ENCODE data around the gene THRA. TPM values are rescaled to one million over a fixed set of nuclear protein-coding genes. Genes with fewer than 3 reads are reported as not detected.

Gene THRA
- total RNA-seq, 1 donor from 2014 or later: 4.5 TPM

DNA sequence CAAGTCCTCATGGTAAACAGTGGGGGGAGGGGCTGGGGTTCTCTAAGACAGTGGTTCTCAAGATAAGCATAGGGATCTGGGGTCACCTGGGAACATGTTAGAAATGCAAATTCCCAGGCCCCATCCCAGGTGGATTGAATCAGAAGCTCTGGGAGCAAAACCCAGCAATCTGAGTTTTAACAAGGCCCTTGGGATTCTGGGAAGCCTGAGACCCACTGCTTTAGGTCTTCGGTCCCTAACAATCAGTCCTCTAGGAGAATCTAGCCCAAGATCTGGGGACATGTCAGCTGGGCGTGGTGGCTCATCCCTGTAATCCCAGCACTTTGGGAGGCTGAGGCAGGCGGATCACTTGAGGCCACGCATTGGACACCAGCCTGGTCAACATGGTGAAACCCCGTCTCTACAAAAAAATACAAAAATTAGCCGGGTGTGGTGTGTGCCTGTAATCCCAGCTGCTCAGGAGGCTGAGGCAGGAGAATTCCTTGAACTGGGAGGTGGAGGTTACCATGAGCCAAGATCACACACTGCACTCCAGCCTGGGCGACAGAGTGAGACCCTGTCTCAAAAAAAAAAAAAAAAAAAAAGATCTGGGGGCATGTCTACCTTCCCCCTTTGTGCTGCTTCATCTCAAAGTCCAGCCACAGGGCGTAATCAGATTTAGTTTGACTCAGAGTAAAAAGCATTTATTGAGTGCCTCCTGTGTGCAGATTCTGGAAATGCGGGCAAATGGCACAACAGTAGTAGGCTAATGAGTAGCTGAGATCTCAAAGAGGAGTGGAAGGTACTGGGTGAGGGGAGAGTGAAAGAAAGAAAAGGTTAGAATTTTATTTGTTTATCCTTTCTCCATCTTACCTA, 46.4 kb downstream of the THRA start:
- intact Hi-C loops (cut with micrococcal nuclease): no loop called here
- Mint-ChIP-seq H3K4me1 (peaks cover 83% of the 10 kb centered on the region), H3K4me3 (no peak overlapping the region), H3K27me3 (no peaks in the 10 kb centered on the region), H3K36me3 (ENCODE audit: low read depth) (no peaks in the 10 kb centered on the region), H3K27ac (no peak overlapping the region), H3K9me3 (no peaks in the 10 kb centered on the region)
- no peak for DNase-seq

DNA sequence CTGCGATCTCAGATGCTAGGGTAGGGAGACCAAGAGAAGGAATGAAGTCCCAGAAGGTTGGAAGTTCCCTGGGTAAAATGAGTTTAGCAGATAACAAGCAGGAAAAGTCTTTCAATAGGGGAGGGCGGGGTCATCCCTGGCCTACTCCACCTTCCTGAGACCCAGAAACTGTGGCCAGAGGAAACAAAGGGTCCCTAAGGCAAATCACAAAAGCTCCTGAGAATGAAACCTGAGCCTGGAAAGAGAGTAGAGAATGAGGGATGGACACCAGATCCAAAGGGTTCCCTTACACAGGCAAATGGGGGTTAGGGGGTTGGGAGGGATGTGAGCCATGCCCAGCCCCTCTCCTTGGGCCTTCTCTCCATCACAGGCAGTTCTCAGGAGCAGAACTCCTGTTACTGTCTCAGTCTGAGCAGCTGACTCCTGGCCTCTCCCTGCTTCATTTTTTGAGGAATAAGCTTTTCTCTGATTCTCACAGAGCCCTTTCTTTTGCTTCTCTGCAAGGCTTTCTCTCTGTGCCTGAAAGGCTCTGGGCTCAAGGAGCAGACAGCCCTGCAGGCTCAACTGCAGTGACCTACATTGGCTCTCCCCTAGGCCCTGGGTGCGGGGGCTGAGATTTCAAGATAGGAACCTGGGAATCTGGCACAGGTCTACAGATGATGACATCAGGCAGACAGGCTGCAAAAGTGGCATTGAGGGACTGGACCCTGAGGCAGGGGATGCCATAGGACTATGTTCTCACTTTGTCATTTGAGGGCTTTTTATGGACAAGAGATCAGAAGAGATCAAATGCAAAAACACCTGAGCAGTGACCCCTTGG, 47.5 kb downstream of the THRA start:
- no peak overlapping the region for H3K4me3 Mint-ChIP-seq
- H3K4me1 Mint-ChIP-seq: peaks cover 72% of the 10 kb centered on the region
- no peak for DNase-seq
- H3K27ac Mint-ChIP-seq: peak overlapping the region; percentile 12
- intact Hi-C loops (cut with micrococcal nuclease): loop anchor here (2.0 to 5.0 kb wide), 4 partner anchors 42 to 212 kb away; partner anchors contain the start of gene THRA
- no peaks in the 10 kb centered on the region for H3K36me3 Mint-ChIP-seq (ENCODE audit: low read depth)
- no peaks in the 10 kb centered on the region for H3K9me3 Mint-ChIP-seq
- no peaks in the 10 kb centered on the region for H3K27me3 Mint-ChIP-seq

DNA sequence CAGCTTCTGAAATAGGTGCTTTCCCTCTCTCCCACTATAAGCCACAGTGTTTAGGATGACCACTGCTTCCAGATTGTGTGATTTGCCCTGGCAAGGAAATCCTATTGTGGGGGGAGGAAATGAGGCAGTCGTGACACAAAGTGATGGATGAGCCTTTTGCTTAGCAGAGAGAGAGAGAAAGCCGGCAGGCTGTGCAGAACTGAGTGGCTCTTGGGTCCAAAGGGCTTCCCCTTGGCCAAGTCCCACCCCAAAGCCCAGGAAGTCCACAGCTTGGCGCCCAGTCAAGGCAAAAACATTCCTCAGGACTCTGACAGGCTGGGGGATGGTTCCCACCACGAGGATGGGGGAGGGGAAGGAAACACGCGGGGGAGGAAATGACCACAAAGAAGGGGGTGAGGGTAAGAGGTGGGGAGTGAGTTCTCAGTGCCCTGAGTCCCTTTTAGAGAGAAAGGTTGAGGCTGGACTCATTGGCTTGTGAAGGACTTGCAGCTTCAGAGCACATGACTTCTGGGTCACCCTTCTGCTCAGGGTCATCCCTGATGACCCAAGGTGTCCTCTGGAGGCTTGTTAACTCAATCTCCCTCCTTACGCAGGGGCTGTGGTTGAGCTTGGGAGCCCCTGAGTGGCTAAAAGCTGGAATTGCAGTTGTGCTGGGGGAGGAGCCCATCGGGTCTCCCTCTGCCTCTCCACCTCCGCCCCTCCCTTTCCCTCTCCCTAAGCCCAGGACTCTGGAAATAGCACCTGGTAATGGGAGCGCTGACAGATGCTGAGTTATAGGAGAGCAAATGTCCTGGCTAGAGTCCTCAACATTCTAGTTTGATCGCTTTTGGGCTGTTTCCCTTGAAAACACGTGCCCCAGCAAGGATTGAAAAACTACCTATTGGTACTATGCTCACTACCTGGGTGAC, 48.7 kb downstream of the THRA start:
- H3K36me3 Mint-ChIP-seq (ENCODE audit: low read depth): no peaks in the 10 kb centered on the region
- no peaks in the 10 kb centered on the region for H3K9me3 Mint-ChIP-seq
- DNase-seq: peak; percentile 91
- no peaks in the 10 kb centered on the region for H3K27me3 Mint-ChIP-seq
- H3K4me3 Mint-ChIP-seq: peak overlapping the region; percentile 65
- intact Hi-C loops (cut with micrococcal nuclease): loop anchor here (1.0 to 5.0 kb wide), 9 partner anchors 10 to 211 kb away; partner anchors contain the start of genes CDC6, RAPGEFL1, THRA and WIPF2
- peak overlapping the region; percentile 81 for H3K27ac Mint-ChIP-seq
- peaks cover 63% of the 10 kb centered on the region for H3K4me1 Mint-ChIP-seq

DNA sequence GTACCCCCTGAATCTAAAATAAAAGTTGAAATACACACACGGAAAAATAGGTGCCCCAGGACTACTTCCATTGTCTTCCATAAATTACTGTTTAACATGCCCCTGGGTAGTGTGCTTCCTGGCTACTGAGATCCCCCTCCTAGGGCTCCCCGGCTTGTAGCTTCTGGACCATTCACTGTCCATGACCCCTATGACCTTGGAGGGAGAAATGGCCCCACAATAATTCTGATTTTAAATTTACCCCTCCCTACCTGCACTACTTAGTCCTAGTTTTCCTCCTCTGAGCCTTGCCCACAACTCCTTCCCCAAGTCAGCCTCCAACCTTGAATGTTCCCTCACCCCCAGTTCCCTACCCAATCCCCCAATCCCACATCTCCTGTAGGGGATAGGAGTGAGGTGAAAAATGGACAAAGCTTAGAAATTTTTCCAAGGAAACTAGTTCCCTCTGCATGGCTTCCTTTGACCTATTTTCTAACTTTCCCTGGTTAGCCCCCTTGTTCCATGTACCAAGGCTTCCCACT, 49.5 kb downstream of the THRA start:
- Mint-ChIP-seq H3K36me3 (ENCODE audit: low read depth) (no peaks in the 10 kb centered on the region), H3K4me1 (peaks cover 56% of the 10 kb centered on the region), H3K9me3 (no peaks in the 10 kb centered on the region), H3K27me3 (no peaks in the 10 kb centered on the region), H3K4me3 (peak overlapping the region; percentile 65), H3K27ac (peak overlapping the region; percentile 81)
- intact Hi-C loops (cut with micrococcal nuclease): loop anchor here (2.0 to 5.0 kb wide), 7 partner anchors 15 to 210 kb away; partner anchors contain the start of genes CDC6, RAPGEFL1 and WIPF2
- no peak for DNase-seq

DNA sequence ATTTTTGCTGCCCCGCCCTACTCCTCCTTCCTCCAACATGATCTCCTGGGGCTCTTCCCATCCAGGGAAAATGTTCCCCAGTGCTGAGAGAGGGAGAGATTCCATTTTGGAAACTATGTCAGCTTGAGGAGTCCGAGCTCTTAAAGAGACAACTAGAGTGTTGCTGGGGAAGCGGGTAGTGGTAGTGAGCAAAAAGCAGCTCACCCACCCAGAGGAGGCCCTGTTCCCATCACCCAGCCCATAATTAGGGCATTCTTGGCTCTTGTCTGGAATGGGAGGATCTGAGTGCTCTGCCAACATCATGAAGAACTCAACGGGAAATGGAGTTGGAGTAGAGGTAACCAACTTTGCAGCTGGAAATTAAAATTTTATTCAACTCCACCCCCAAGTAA, 49.9 kb downstream of the THRA start:
- peak overlapping the region; percentile 94 for H3K27ac Mint-ChIP-seq
- no peaks in the 10 kb centered on the region for H3K9me3 Mint-ChIP-seq
- intact Hi-C loops (cut with micrococcal nuclease): loop anchor here (1.0 to 5.0 kb wide), 11 partner anchors 9 to 210 kb away; partner anchors contain the start of genes CASC3, CDC6, MSL1 and RAPGEFL1
- H3K4me1 Mint-ChIP-seq: peaks cover 52% of the 10 kb centered on the region
- no peaks in the 10 kb centered on the region for H3K27me3 Mint-ChIP-seq
- DNase-seq: no peak
- H3K4me3 Mint-ChIP-seq: peak overlapping the region; percentile 86
- no peaks in the 10 kb centered on the region for H3K36me3 Mint-ChIP-seq (ENCODE audit: low read depth)

DNA sequence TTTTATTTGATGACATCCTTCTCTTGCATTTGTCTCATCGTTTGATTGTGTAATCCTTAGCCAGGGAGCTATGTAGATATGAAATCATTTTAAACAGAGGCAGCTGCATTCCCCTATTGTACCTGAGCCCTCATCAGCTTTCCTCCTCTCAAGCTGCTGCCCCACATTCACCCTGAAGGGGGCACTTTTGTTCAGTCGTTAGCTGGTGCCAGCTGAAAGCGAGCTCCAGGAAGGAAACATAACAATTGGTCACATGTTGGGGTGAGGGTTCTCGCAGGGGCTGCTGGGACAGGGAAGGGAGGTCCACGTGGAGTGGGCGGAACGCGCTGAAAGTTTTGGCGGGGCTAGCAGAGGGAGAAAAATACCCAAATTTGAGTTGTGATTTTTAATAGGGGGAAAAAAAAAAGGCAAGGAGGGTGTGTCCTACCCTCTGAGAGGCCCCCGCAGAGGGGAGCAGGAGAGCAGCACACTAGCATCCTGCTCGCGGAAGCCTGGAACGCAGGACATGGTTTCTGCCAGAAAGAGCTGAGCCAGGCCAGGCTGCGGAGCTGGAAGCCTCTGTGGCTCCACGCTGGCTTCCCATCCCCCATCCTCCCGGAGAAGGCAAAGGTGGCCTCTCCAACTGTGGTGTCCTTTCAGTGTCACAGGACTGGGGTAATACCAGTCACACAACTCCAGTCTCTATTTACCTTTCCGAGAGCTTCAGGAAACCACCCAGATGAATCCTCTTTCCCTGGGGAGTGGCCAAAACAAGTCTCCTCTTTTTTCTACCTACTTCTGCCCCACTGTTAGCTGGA, 50.5 kb downstream of the THRA start:
- Mint-ChIP-seq H3K4me3 (peak overlapping the region; percentile 86), H3K4me1 (peaks cover 49% of the 10 kb centered on the region), H3K9me3 (no peaks in the 10 kb centered on the region), H3K36me3 (ENCODE audit: low read depth) (peaks cover 2% of the 10 kb centered on the region), H3K27me3 (no peaks in the 10 kb centered on the region), H3K27ac (peak overlapping the region; percentile 94)
- intact Hi-C loops (cut with micrococcal nuclease): loop anchor here (1.0 to 5.0 kb wide), 11 partner anchors 8 to 209 kb away; partner anchors contain the start of genes CASC3, CDC6, MSL1 and RAPGEFL1
- DNase-seq: peak; percentile 98

DNA sequence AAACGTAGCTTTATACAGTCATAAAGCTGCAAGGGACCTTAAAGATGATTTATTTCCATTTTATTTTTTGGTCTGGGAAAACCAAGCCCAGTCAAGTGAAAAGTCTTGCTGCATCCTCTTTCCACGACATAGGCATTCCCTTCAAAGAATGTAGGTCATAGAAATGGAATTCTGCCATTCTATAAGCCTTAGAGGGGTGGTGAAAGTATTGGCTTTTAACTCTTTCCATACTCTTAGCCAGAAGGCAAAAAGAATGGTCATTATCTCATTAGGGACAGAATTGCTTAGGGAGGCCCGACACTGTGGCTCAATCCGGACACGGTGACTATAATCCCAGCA, 51.1 kb downstream of the THRA start:
- intact Hi-C loops (cut with micrococcal nuclease): loop anchor here (1.0 to 5.0 kb wide), 11 partner anchors 7 to 208 kb away; partner anchors contain the start of genes CASC3, CDC6, MSL1 and RAPGEFL1
- no peak for DNase-seq
- Mint-ChIP-seq H3K27me3 (no peaks in the 10 kb centered on the region), H3K36me3 (ENCODE audit: low read depth) (peaks cover 3% of the 10 kb centered on the region), H3K4me1 (peaks cover 48% of the 10 kb centered on the region), H3K27ac (peak overlapping the region; percentile 94), H3K4me3 (peak overlapping the region; percentile 86), H3K9me3 (no peaks in the 10 kb centered on the region)

DNA sequence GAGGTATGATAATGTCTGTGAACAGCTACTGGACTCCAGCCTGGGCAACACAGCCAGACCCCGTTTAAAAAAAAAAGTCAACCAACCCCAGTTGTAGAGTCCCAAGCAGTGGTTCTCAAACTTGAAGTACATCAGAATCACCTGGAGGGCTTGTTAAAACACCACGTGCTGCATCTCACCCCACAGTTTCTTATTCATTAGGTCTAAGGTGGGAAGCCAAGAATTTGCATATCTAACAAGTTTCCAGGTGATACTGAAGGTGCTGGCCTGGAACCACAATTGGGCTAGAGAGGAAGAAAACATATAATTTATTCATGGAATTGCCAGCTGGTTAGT, 52.3 kb downstream of the THRA start:
- Mint-ChIP-seq H3K4me3 (no peak overlapping the region), H3K27me3 (no peaks in the 10 kb centered on the region), H3K27ac (no peak overlapping the region), H3K36me3 (ENCODE audit: low read depth) (peaks cover 3% of the 10 kb centered on the region), H3K9me3 (no peaks in the 10 kb centered on the region), H3K4me1 (peaks cover 41% of the 10 kb centered on the region)
- intact Hi-C loops (cut with micrococcal nuclease): no loop called here
- no peak for DNase-seq

DNA sequence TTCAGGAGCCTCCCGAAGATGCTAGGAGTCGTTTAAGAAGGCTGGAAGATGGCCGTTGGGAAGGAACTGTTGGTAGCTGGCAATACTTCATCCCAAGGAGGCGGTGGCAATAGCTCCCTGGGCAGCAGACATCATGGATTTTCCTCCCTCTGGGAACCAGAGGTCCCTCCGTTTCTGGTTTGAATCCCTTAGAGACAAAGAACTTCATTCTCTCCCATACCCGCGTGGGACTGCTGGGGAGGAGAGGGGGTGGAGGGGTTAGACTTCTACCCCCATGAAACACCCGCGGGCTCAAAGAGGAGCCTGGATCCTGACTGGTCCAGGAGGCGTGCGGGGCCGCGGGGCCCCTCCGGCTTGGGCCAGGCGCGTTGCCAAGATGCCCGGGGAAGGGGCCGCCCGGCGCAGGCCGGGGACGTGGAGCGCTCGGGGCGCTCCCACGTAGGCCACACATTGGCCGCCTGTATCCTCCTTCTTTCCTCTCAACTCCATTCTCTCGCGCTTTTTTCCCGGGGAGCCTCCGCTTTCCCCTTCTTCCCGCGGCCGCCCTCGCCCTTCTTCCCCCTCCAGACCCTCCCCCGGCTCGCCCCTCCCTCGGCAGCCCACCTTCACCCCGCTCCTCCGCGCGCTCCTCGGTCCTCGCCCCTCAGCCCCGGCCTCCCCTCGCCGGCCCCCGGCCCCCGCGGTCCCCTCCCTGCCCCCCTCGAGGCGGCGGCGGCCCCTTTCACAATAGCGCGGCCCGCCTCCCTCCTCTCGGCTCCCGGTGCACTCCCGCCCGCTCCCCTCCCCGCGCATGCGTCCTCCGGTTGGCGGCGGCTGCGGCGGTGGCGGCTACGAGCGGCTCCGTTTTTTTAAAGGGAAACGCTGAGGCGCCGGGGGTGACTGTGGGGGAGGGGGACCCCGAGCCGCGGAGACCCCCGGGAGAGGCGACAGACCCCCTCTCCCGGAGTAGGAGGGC, 58.7 kb downstream of the THRA start, which contains the start of gene MSL1:
MSL1 (plus strand) TSS at position 791 of the 955 bp plus-strand sequence. CDS start 642 bp downstream, outside the sequence.
- Mint-ChIP-seq H3K4me1 (peaks cover 32% of the 10 kb centered on the region), H3K36me3 (ENCODE audit: low read depth) (peaks cover 26% of the 10 kb centered on the region), H3K27ac (peak within 1 kb of the TSS; percentile 81), H3K27me3 (no peaks in the 10 kb centered on the region), H3K9me3 (no peaks in the 10 kb centered on the region), H3K4me3 (peak within 1 kb of the TSS; percentile 90)
- peak; percentile 97 for DNase-seq
- intact Hi-C loops (cut with micrococcal nuclease): loop anchor here (1.0 kb wide), 3 partner anchors 8 to 22 kb away; partner anchors contain the start of gene CASC3

DNA sequence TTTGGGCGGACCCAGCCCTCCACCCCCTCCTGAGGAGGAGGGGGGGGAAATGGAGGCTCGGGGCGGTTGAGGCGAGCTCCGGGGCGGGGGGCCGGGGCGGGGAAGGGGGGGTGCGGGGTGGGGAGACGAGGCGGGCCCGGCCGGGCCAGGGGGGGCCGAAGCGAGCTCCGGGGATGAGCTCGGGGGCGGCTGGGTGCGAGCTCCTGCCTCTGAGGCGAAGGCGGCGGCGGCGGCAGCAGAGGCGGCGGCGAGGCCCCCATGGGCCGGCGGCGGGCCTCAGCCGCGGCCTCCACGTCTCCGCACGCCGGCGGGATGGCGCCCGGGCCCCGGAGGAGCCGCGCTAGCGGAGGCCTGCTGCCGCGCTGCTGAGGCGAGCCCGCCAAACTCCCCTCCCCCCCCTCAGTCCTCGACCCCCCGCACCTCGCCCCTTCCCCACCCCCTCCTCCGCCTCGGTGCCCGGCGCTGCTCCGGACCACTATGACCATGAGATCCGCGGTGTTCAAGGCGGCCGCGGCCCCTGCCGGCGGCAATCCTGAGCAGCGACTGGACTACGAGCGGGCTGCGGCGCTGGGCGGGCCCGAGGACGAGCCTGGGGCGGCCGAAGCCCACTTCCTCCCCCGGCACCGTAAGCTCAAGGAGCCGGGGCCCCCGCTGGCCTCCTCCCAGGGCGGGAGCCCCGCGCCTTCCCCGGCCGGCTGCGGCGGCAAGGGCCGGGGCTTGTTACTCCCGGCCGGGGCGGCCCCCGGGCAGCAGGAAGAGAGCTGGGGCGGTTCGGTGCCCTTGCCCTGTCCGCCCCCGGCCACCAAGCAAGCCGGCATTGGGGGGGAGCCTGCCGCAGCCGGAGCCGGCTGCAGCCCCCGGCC, 59.6 kb downstream of the THRA start:
- Mint-ChIP-seq H3K4me3 (peak overlapping the region; percentile 90), H3K4me1 (peaks cover 36% of the 10 kb centered on the region), H3K36me3 (ENCODE audit: low read depth) (peaks cover 31% of the 10 kb centered on the region), H3K27ac (peak overlapping the region; percentile 68), H3K27me3 (no peaks in the 10 kb centered on the region), H3K9me3 (no peaks in the 10 kb centered on the region)
- DNase-seq: peak; percentile 80
- intact Hi-C loops (cut with micrococcal nuclease): loop anchor here (1.0 kb wide), 1 partner anchor 23 kb away; no protein-coding TSS in a partner anchor

Data from activated CD4-positive, alpha-beta T cell treated with anti-CD3 and anti-CD28 coated beads, Interleukin-2, amount 10 ng/mL, durations not matched to agents 24 days and 14 days (primary cell).